ENCODE data around the gene MEGF8.

Gene MEGF8

GRCh38 chr19:42325308-42325895 is at the start of gene MEGF8:
Gene MEGF8 (plus strand): TSS chr19:42325635. CDS start chr19:42326244, 609 bp downstream.
- peak; percentile 96 for DNase-seq (ENCODE audit: low read depth)

- DNase-seq (ENCODE audit: low read depth), result no peak
Measured at GRCh38 chr19:42276284-42276683, 49.2 kb upstream of the MEGF8 start.

- no peak for DNase-seq (ENCODE audit: low read depth)
Measured at GRCh38 chr19:42276821-42277220, 48.6 kb upstream of the MEGF8 start.

GRCh38 chr19:42277821-42278451 is 47.5 kb upstream of the MEGF8 start:
- DNase-seq (ENCODE audit: low read depth), result no peak

- DNase-seq (ENCODE audit: low read depth), result no peak
Measured at GRCh38 chr19:42278452-42279154, 46.8 kb upstream of the MEGF8 start.

GRCh38 chr19:42279155-42279901 is 46.1 kb upstream of the MEGF8 start:
- no peak for DNase-seq (ENCODE audit: low read depth)

GRCh38 chr19:42279902-42280814 is 45.3 kb upstream of the MEGF8 start:
- peak; percentile 71 for DNase-seq (ENCODE audit: low read depth)

- DNase-seq (ENCODE audit: low read depth), result no peak
Measured at GRCh38 chr19:42280815-42281145, 44.7 kb upstream of the MEGF8 start.

- DNase-seq (ENCODE audit: low read depth), result no peak
Measured at GRCh38 chr19:42281146-42281826, 44.1 kb upstream of the MEGF8 start.

- DNase-seq (ENCODE audit: low read depth), result no peak
Measured at GRCh38 chr19:42281827-42282762, 43.3 kb upstream of the MEGF8 start.

- no peak for DNase-seq (ENCODE audit: low read depth)
Measured at GRCh38 chr19:42282819-42283187, 42.6 kb upstream of the MEGF8 start.

- peak; percentile 94 for DNase-seq (ENCODE audit: low read depth)
Measured at GRCh38 chr19:42283188-42284065, 42.0 kb upstream of the MEGF8 start.

GRCh38 chr19:42284066-42284501 is 41.4 kb upstream of the MEGF8 start:
- DNase-seq (ENCODE audit: low read depth), result peak; percentile 49

- DNase-seq (ENCODE audit: low read depth), result no peak
Measured at GRCh38 chr19:42284591-42285341, 40.7 kb upstream of the MEGF8 start.

GRCh38 chr19:42285541-42285941 is 39.9 kb upstream of the MEGF8 start:
- no peak for DNase-seq (ENCODE audit: low read depth)

- DNase-seq (ENCODE audit: low read depth), result no peak
Measured at GRCh38 chr19:42285988-42286348, 39.5 kb upstream of the MEGF8 start.

- DNase-seq (ENCODE audit: low read depth), result no peak
Measured at GRCh38 chr19:42286349-42287016, 39.0 kb upstream of the MEGF8 start.

All from activated gamma-delta T cell treated with anti-CD3 and anti-CD28 coated beads, Interleukin-2, amount 50 U/mL, for 16 hours (primary cell).